Activated T-helper 17 cell treated with anti-CD3 and anti-CD28 coated beads, Interleukin-2, amount 50 U/mL, for 72 hours (primary cell): ENCODE measurements around the gene POU5F1. TPM values are rescaled to one million over a fixed set of nuclear protein-coding genes. Genes with fewer than 3 reads are reported as not detected.
"Not testable (repeated sequence)": the region's sequence is repeated elsewhere in the genome, so short reads cannot be mapped to it uniquely, and the experiment has no call there.

Experiments used
- ATAC-seq: fragments of 150-1000 bp; cut with Tn5 transposase; replicated peaks from 2 replicates; pipeline ENCODE4 v1.10.0; 2021; ENCODE audit warnings: mild to moderate bottlenecking, moderate library complexity
- H3K27ac Mint-ChIP-seq: one replicate; pipeline ENCODE4 v1.8.0; 2022; ENCODE audit warnings: mixed read lengths
- H3K27me3 Mint-ChIP-seq: one replicate; pipeline ENCODE4 v1.8.0; 2022; ENCODE audit warnings: mixed read lengths
- H3K36me3 Mint-ChIP-seq: one replicate; pipeline ENCODE4 v1.8.0; 2022; ENCODE audit warnings: low read depth, mild to moderate bottlenecking, mixed read lengths
- H3K4me1 Mint-ChIP-seq: one replicate; pipeline ENCODE4 v1.8.0; 2022; ENCODE audit warnings: mixed read lengths
- H3K4me3 Mint-ChIP-seq: one replicate; pipeline ENCODE4 v1.8.0; 2022; ENCODE audit warnings: mild to moderate bottlenecking, mixed read lengths
- H3K9me3 Mint-ChIP-seq: one replicate; pipeline ENCODE4 v1.8.0; 2022; ENCODE audit warnings: mixed read lengths
- total RNA-seq, 2 donors: library from RNA; stranded (reverse); gene quantifications; one replicate each; pipeline ENCODE4 v1.2.3, GENCODE V29; 2022

Gene POU5F1
- total RNA-seq, 2 donors from 2014 or later: 0.16 TPM; not detected in 1

GRCh38 chr6:31179042-31179386 is 8.5 kb upstream of the POU5F1 start:
- Mint-ChIP-seq H3K27ac (peak overlapping the region; percentile 84), H3K27me3 (no peaks in the 10 kb centered on the region), H3K36me3 (no peaks in the 10 kb centered on the region), H3K9me3 (no peaks in the 10 kb centered on the region), H3K4me3 (peak overlapping the region; percentile 68), H3K4me1 (peaks cover 19% of the 10 kb centered on the region)
- ATAC-seq: no peak

DNA sequence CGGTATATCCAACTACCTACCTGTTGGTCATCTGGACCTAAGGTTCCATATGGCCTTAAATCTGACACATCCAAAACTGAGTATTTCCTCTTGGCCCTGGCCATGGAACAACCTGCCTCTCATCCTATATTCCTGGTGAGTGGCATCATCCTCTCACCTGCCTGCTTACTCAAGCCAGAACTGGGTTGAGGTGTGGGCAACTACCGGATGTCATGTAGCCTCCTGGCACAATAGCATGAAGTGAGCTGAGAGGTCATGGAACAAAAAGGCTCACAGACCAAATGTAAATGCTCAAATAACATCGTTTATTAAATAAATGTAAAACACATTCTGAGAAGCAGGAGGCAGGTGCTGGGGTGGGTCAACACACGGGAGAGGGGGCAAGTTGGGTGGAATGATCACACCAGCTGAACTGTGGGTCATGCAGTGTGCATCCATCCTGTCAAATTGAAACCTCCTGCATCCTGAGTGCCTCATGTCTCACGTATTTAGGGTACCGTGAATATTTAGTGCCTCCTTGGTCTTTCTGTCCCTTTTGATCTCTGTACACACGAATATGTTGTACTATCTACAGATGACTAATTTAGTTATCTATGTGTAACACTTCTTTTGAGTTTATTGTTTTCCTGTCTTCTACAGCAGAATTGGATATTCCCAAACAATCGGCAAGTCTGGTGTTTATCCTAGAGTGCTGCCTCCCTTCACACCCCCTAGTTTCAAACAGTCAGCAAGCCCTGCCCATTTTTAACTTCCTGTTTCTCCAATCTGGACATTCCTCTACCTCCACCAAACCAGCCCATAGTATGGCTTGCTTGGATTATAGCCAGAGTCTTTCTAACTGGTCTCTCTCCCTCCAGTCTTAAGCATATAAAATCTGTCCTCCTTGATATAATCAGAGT is 7.9 kb upstream of the POU5F1 start:
- peak; percentile 91 for ATAC-seq
- H3K4me1 Mint-ChIP-seq: peaks cover 19% of the 10 kb centered on the region
- no peaks in the 10 kb centered on the region for H3K36me3 Mint-ChIP-seq
- H3K27me3 Mint-ChIP-seq: no peaks in the 10 kb centered on the region
- peak overlapping the region; percentile 68 for H3K4me3 Mint-ChIP-seq
- no peaks in the 10 kb centered on the region for H3K9me3 Mint-ChIP-seq
- H3K27ac Mint-ChIP-seq: peak overlapping the region; percentile 84

GRCh38 chr6:31175971-31176370 is 5.5 kb upstream of the POU5F1 start:
- Mint-ChIP-seq H3K4me1 (peaks cover 19% of the 10 kb centered on the region), H3K27me3 (no peaks in the 10 kb centered on the region), H3K9me3 (no peaks in the 10 kb centered on the region), H3K4me3 (no peak overlapping the region), H3K36me3 (no peaks in the 10 kb centered on the region), H3K27ac (no peak overlapping the region)
- no peak for ATAC-seq

DNA sequence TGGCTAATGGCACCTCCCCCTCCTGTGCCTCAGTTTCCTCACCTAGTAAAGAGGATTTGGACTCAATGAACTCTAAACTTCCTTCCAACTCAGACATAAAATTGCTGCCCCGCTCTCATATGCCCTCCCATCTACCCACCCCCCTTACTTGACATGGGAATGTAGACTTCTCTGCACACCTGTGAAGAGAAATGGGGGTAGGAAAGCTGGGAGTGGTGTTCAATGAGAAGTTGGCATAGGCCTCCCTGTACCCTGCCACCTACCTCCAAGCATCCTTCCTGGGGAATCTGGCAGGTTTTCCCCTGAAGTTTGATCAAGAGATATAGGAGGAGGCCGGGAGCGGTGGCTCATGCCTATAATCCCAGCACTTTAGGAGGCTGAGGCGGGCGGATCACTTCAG is 3.9 kb upstream of the POU5F1 start:
- Mint-ChIP-seq H3K4me3 (no peak overlapping the region), H3K36me3 (no peaks in the 10 kb centered on the region), H3K27me3 (no peaks in the 10 kb centered on the region), H3K9me3 (no peaks in the 10 kb centered on the region), H3K4me1 (peaks cover 18% of the 10 kb centered on the region), H3K27ac (no peak overlapping the region)
- no peak for ATAC-seq

- peaks cover 9% of the 10 kb centered on the region for H3K4me1 Mint-ChIP-seq
- no peaks in the 10 kb centered on the region for H3K27me3 Mint-ChIP-seq
- peak overlapping the region; percentile 12 for H3K27ac Mint-ChIP-seq
- H3K9me3 Mint-ChIP-seq: no peaks in the 10 kb centered on the region
- H3K4me3 Mint-ChIP-seq: no peak overlapping the region
- ATAC-seq: no peak
- H3K36me3 Mint-ChIP-seq: no peaks in the 10 kb centered on the region
Observed at GRCh38 chr6:31173406-31173805, 2.9 kb upstream of the POU5F1 start.

- Mint-ChIP-seq H3K36me3 (no peaks in the 10 kb centered on the region), H3K4me1 (peaks cover 5% of the 10 kb centered on the region), H3K27me3 (no peaks in the 10 kb centered on the region), H3K9me3 (no peaks in the 10 kb centered on the region), H3K4me3 (no peak overlapping the region), H3K27ac (peak overlapping the region; percentile 38)
- ATAC-seq: no peak
Observed at GRCh38 chr6:31172973-31173384, 2.5 kb upstream of the POU5F1 start.

- Mint-ChIP-seq H3K36me3 (no peaks in the 10 kb centered on the region), H3K27me3 (no peaks in the 10 kb centered on the region), H3K4me3 (no peak overlapping the region), H3K9me3 (no peaks in the 10 kb centered on the region), H3K27ac (peak overlapping the region; percentile 38), H3K4me1 (peaks cover 5% of the 10 kb centered on the region)
- ATAC-seq: no peak
Observed at GRCh38 chr6:31171931-31172905, 1.7 kb upstream of the POU5F1 start.

GRCh38 chr6:31170987-31171671 is 647 bp upstream of the POU5F1 start:
- Mint-ChIP-seq H3K36me3 (no peaks in the 10 kb centered on the region), H3K27me3 (no peaks in the 10 kb centered on the region), H3K27ac (no peak overlapping the region), H3K9me3 (no peaks in the 10 kb centered on the region), H3K4me1 (peaks cover 3% of the 10 kb centered on the region), H3K4me3 (no peak overlapping the region)
- no peak for ATAC-seq

GRCh38 chr6:31169858-31170599 is 453 bp downstream of the POU5F1 start:
- H3K9me3 Mint-ChIP-seq, H3K27ac Mint-ChIP-seq, H3K4me3 Mint-ChIP-seq, H3K27me3 Mint-ChIP-seq, H3K4me1 Mint-ChIP-seq, ATAC-seq, H3K36me3 Mint-ChIP-seq: not testable (repeated sequence)

GRCh38 chr6:31169123-31169857 is 1.2 kb downstream of the POU5F1 start:
- Mint-ChIP-seq H3K4me1 (peaks cover 9% of the 10 kb centered on the region), H3K27ac (no peak overlapping the region), H3K36me3 (no peaks in the 10 kb centered on the region), H3K4me3 (no peak overlapping the region), H3K9me3 (no peaks in the 10 kb centered on the region), H3K27me3 (no peaks in the 10 kb centered on the region)
- ATAC-seq: no peak

DNA sequence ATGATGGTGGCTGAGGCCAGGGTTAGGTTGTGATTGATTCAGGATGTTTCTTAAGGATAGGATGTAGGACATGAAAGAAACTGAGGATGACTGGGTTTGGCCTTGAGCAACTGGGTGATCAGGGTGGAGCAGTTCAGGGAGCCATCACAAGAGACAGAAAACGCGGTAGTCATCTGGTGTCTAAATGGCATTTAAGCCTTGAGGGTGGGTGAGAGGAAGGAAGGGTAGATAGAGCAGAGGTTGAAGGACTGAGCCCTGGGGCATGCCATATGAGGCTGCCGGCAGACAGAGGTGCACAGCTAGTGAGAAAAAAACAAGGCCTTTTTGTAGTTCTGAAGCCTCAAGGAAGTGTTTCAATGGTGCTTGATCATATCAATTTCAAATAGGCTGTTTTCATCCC is 1.9 kb downstream of the POU5F1 start:
- H3K27ac Mint-ChIP-seq: peak overlapping the region; percentile 6
- peaks cover 9% of the 10 kb centered on the region for H3K4me1 Mint-ChIP-seq
- peaks cover 4% of the 10 kb centered on the region for H3K36me3 Mint-ChIP-seq
- no peak for ATAC-seq
- no peaks in the 10 kb centered on the region for H3K27me3 Mint-ChIP-seq
- H3K9me3 Mint-ChIP-seq: no peaks in the 10 kb centered on the region
- H3K4me3 Mint-ChIP-seq: no peak overlapping the region

DNA sequence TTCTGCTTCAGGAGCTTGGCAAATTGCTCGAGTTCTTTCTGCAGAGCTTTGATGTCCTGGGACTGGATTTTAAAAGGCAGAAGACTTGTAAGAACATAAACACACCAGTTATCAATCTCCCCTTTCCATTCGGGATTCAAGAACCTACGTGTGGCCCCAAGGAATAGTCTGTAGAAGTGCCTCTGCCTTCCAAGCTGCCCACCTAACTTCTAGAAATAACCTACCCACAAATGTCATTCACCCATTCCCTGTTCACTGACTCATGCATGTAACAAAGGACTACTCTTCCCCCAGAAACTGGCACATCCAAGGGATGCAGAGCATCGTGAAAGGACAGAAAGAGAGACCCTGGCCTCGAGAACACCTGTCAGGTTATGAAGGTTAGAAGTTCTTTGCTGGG is 4.5 kb downstream of the POU5F1 start:
- Mint-ChIP-seq H3K36me3 (peaks cover 30% of the 10 kb centered on the region), H3K27me3 (no peaks in the 10 kb centered on the region), H3K4me1 (peaks cover 29% of the 10 kb centered on the region), H3K9me3 (no peaks in the 10 kb centered on the region), H3K27ac (no peak overlapping the region), H3K4me3 (no peak overlapping the region)
- no peak for ATAC-seq

DNA sequence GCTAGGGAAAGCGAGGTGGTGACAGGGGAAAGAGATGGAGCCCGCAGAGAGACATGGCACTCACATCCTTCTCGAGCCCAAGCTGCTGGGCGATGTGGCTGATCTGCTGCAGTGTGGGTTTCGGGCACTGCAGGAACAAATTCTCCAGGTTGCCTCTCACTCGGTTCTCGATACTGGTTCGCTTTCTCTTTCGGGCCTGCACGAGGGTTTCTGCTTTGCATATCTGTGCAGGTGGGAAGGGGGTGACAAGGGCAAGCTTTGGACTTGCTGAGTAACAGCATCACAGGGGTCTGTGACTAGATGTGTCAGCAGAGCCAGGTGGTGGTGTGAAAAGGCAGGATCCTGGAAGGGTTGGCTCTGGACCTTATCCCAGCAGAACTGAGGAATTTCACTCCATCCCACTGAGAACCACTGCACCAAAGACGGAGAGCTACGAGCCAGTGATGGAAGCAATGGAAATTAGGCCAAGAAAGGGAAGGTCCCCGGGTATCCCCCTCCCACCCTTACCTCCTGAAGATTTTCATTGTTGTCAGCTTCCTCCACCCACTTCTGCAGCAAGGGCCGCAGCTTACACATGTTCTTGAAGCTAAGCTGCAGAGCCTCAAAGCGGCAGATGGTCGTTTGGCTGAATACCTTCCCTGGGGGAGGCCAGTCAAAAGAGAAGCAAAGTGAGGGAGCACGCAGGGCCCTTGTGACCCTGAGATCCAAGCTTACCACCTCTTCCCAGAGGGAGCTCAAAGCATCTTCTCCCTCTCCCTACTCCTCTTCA is 5.2 kb downstream of the POU5F1 start:
- not testable (repeated sequence) for H3K9me3 Mint-ChIP-seq, H3K27me3 Mint-ChIP-seq
- ATAC-seq: peak; percentile 74
- peak overlapping the region; percentile 34 for H3K4me3 Mint-ChIP-seq
- peak overlapping the region; percentile 31 for H3K27ac Mint-ChIP-seq
- peaks cover 29% of the 10 kb centered on the region for H3K4me1 Mint-ChIP-seq
- peaks cover 37% of the 10 kb centered on the region for H3K36me3 Mint-ChIP-seq
